Suppressor macrophage (primary cell): Measurements from ENCODE around the gene PRXL2C.
A peak's percentile ranks its signal among the peaks of the same experiment; 100 is the strongest.

ENCODE experiments used
- DNase-seq, 4 experiments: peaks; one replicate each; pipeline ENCODE4 v3.0.0-alpha.2; 2020 to 2022

The PRXL2C gene

DNA sequence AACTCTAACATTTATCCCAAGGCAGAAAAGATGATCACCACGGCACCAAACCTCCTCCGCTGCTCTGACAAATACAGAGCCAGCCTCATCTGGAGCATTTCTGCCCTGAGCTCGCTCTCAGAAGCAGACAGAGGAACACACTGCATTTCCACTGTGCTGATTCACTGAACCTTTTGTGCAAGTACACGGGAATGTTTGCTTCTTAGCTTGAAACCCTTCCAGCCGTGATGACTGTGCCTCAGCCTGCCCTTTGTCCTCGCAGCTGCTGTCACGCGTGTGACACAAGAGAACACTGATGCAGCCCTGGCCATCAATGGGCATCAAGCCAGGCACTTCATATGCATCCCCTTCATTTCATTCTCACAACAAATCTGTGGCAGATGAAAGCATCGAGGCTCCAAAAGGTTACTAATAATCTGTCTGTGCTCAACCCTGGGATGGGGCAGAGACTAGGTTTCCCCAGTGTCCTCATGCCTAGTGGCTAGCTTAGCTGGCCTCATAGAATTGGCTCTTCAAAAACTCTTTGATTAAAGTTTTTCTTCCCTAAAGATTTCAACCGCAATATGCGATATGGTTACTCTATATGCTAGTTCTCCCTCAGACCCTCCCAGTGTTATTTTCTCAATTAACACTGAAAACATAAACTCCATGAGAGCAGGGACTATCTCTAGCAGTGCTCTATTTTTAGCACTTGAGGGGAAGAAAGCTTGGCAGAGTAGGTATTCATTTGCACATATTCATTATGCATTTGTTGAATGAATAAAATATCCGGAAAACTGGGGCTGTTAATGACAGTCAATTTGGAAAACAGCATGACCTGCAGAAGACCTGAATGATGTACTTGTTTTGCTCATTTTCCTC, 42.8 kb downstream of the PRXL2C start:
- DNase-seq, result no peak

GRCh38 chr9:96611302-96611701, 43.8 kb downstream of the PRXL2C start:
- no peak for DNase-seq

- no peak for DNase-seq
These were observed 45.4 kb downstream of the PRXL2C start for GRCh38 chr9:96609732-96610131.

GRCh38 chr9:96607971-96608370, 47.1 kb downstream of the PRXL2C start:
- DNase-seq, result no peak

- no peak for DNase-seq
These were observed 49.8 kb downstream of the PRXL2C start for GRCh38 chr9:96605328-96605727.

DNA sequence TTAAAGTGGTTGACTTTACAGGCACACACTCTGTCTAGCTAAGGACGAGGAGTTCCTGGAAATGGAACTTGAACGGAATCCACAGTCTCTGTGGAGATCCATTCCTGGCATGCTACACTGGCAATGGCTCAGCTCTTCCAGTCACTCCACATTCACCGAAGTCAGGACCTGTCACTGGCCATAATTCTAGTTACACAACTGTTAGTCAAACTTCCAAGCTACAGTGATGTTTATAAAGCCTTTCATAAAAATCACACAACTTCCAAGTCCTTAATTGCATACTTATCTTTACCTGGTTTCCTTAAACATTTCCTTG, 51.2 kb downstream of the PRXL2C start:
- no peak for DNase-seq

DNA sequence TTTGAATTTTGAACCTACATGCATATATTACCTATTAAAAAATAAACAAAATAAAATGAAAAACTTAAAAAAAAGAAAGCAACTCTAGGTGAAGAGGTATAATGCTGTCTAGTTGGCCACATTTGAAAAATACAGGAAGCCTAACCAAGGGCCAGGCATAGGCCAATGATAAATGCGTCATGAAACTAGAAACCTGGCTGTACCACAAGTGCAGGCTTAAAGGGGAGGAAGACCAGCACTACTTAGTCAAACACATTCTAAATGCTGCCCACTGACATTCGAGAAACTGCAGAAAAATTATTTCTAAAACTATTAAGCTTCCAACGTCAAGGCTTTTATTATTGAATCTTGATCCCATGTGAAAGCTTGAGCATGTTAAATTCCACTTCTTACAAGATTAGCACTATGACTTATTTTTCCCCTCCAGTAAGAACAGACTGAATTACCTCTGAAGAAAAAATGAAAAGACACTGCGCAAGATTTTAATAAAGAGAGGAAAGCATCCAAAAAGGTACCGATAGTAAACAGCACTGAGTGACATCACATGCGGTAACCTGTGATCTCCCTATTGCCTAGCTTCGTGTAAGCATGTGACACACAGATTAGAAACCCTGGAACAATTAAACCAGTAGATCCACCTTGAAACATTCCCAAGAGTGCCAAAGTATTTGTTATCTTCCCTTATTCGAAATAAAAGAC, 51.7 kb downstream of the PRXL2C start:
- DNase-seq, result no peak

DNA sequence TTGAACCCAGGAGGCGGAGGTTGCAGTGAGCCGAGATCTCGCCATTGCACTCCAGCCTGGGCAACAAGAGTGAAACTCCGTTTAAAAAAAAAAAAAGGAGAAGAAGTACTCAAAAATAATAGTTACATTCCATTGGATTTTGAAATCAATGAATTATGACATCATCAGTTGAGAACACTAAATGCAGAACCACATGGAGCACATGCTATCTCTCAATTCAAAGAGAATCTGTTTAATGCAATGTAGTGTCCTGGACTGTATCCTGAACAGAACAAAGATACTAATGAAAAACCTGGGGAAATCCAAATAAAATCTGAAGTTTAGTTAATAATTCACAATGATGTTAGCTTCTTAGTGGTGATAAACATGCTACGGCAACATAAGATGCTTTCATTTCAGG, 55.8 kb downstream of the PRXL2C start:
- DNase-seq, result peak in 2 of 4 experiments; percentile 40 to 64

GRCh38 chr9:96596601-96597111, 58.5 kb downstream of the PRXL2C start:
- no peak for DNase-seq
